ENCODE data around the gene PRUNE1.

PRUNE1 gene

GRCh38 chr1:150974580-150975478 lies 33.4 kb upstream of the PRUNE1 start, which contains the start of gene CERS2:
TSS of gene CERS2 (minus strand) at chr1:150974835. CDS start at chr1:150969090, 5,745 bp downstream.
- H3K79me2 ChIP-seq (ENCODE audit: insufficient read depth, low read length), result peaks cover 42% of the 10 kb centered on the region
- H3F3A ChIP-seq (ENCODE audit: insufficient read depth), result peaks cover 18% of the 10 kb centered on the region
- peak within 1 kb of the TSS; percentile 82 for H3K9ac ChIP-seq (ENCODE audit: low read length)
- H3K9me2 ChIP-seq (replicated peaks; ENCODE audit: insufficient read depth, low read length), result no peaks in the 10 kb centered on the region
- no peaks in the 10 kb centered on the region for H3K27me3 ChIP-seq (ENCODE audit: low read length)
- no peaks in the 10 kb centered on the region for H3K9me3 ChIP-seq (ENCODE audit: insufficient read depth, low read length)
- H3K4me2 ChIP-seq (ENCODE audit: low read depth, low read length, poor library complexity, severe bottlenecking), result peak within 1 kb of the TSS; percentile 90
- peak within 1 kb of the TSS; percentile 70 for H3K4me3 ChIP-seq (ENCODE audit: insufficient read depth, low read length, poor library complexity, severe bottlenecking)
- TF ChIP-seq, protein P1, sequence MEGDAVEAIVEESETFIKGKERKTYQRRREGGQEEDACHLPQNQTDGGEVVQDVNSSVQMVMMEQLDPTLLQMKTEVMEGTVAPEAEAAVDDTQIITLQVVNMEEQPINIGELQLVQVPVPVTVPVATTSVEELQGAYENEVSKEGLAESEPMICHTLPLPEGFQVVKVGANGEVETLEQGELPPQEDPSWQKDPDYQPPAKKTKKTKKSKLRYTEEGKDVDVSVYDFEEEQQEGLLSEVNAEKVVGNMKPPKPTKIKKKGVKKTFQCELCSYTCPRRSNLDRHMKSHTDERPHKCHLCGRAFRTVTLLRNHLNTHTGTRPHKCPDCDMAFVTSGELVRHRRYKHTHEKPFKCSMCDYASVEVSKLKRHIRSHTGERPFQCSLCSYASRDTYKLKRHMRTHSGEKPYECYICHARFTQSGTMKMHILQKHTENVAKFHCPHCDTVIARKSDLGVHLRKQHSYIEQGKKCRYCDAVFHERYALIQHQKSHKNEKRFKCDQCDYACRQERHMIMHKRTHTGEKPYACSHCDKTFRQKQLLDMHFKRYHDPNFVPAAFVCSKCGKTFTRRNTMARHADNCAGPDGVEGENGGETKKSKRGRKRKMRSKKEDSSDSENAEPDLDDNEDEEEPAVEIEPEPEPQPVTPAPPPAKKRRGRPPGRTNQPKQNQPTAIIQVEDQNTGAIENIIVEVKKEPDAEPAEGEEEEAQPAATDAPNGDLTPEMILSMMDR (IDR thresholded peaks at IDR 0.05; ENCODE audit: insufficient read depth, low read length, poor library complexity, severe bottlenecking), result no peak
- TF ChIP-seq EZH2phosphoT487 (conservative IDR thresholded peaks at IDR 0.05; ENCODE audit: low read length), result no peak
- peak within 1 kb of the TSS; percentile 85 for H2AFZ ChIP-seq (ENCODE audit: low read depth, low read length, severe bottlenecking)
- peak within 1 kb of the TSS; percentile 73 for H3K27ac ChIP-seq (ENCODE audit: low read depth, low read length)
- H3K36me3 ChIP-seq (ENCODE audit: low read length), result no peaks in the 10 kb centered on the region
- H4K20me1 ChIP-seq (ENCODE audit: low read depth, low read length), result no peaks in the 10 kb centered on the region

DNA sequence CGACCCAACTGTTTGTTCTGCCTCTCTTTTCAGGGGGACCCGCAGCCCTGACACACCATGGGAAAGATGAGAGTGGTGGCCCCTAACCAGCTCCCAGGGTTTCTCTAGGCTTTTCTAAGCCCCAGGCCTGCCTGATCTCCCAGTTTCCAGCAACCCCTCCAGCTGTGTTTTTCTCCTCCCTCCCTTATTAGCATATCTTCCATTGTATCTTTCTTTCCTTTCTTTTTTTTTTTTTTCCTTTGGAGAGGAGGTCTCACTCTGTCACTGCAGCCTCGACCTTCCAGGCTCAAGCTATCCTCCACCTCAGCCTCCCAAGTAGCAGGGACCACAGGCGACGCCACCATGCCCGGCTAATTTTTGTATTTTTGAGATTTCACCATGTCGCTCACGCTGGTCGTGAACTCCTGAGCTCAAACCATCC lies 31.8 kb upstream of the PRUNE1 start:
- Histone ChIP-seq H3K9ac (ENCODE audit: low read length) (no peak overlapping the region), H3K9me3 (ENCODE audit: insufficient read depth, low read length) (no peaks in the 10 kb centered on the region), H3K27me3 (ENCODE audit: low read length) (no peaks in the 10 kb centered on the region), H3K9me2 (replicated peaks; ENCODE audit: insufficient read depth, low read length) (no peaks in the 10 kb centered on the region), H3F3A (ENCODE audit: insufficient read depth) (peaks cover 12% of the 10 kb centered on the region), H3K4me3 (ENCODE audit: insufficient read depth, low read length, poor library complexity, severe bottlenecking) (no peak overlapping the region), H4K20me1 (ENCODE audit: low read depth, low read length) (no peaks in the 10 kb centered on the region), H3K79me2 (ENCODE audit: insufficient read depth, low read length) (peaks cover 28% of the 10 kb centered on the region), H2AFZ (ENCODE audit: low read depth, low read length, severe bottlenecking) (no peak overlapping the region), H3K4me2 (ENCODE audit: low read depth, low read length, poor library complexity, severe bottlenecking) (no peak overlapping the region), H3K36me3 (ENCODE audit: low read length) (no peaks in the 10 kb centered on the region), H3K27ac (ENCODE audit: low read depth, low read length) (no peak overlapping the region)
- TF ChIP-seq, protein P1 (IDR thresholded peaks at IDR 0.05; ENCODE audit: insufficient read depth, low read length, poor library complexity, severe bottlenecking), result no peak
- TF ChIP-seq EZH2phosphoT487 (conservative IDR thresholded peaks at IDR 0.05; ENCODE audit: low read length), result no peak

DNA sequence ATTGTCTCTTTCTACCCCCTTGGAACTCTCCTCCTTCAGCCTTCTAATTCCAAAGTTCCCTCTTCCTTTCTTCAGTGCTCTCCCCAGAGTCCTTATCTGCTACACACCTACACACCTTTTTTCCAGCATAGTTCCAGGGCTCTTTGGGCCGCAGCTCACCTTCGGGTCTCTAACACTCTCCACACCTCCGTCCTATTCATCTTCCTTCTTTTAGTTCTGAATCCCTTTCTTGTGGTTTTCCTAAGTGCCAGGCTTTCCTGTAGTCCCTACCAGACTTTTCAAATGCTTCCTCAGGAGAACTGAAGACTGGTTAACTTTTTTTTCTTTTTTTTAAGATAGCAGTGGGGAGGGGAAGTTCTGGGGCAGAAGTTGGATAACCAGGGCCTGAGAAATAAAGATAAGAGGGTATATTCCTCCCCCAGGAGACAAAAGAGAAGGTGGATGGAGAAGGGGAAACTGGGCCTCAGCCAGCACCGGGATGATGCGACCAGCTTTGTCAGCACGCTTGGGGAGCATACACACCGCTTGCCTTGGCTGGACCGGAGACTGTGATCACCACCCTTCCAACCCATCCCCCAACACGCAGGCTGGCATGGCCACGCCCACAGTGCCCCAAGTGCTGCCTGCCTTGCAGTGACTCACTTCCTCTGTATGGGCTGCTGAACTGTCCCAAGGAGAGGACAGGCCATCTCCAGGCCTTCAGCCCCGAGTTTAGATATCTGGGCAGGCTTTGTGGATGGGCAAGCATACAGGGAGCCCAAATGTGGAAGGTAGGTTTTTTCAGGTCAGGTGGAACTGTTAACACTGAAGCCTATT lies 31.2 kb upstream of the PRUNE1 start:
- Histone ChIP-seq H3K4me2 (ENCODE audit: low read depth, low read length, poor library complexity, severe bottlenecking) (peak overlapping the region; percentile 16), H4K20me1 (ENCODE audit: low read depth, low read length) (no peaks in the 10 kb centered on the region), H3K27me3 (ENCODE audit: low read length) (no peaks in the 10 kb centered on the region), H3K36me3 (ENCODE audit: low read length) (no peaks in the 10 kb centered on the region), H3K27ac (ENCODE audit: low read depth, low read length) (no peak overlapping the region), H3F3A (ENCODE audit: insufficient read depth) (peaks cover 12% of the 10 kb centered on the region), H3K4me3 (ENCODE audit: insufficient read depth, low read length, poor library complexity, severe bottlenecking) (no peak overlapping the region), H3K9ac (ENCODE audit: low read length) (no peak overlapping the region), H3K79me2 (ENCODE audit: insufficient read depth, low read length) (peaks cover 21% of the 10 kb centered on the region), H2AFZ (ENCODE audit: low read depth, low read length, severe bottlenecking) (no peak overlapping the region), H3K9me2 (replicated peaks; ENCODE audit: insufficient read depth, low read length) (no peaks in the 10 kb centered on the region), H3K9me3 (ENCODE audit: insufficient read depth, low read length) (no peaks in the 10 kb centered on the region)
- TF ChIP-seq, protein P1 (IDR thresholded peaks at IDR 0.05; ENCODE audit: insufficient read depth, low read length, poor library complexity, severe bottlenecking), result no peak
- no peak for TF ChIP-seq EZH2phosphoT487 (conservative IDR thresholded peaks at IDR 0.05; ENCODE audit: low read length)

All from SU-DHL-6 (cell line).